Loucy (cell line): ENCODE measurements around the gene SLC36A1.

ENCODE experiments used
- CTCF ChIP-seq: fragments of 200-600 bp; sonication (generic); conservative IDR thresholded peaks from 2 replicates; pipeline ENCODE4 v1.5.1; 2014; ENCODE audit warnings: mild to moderate bottlenecking, antibody characterized with exemption, low read length
- EZH2phosphoT487 ChIP-seq: fragments of 200-600 bp; IDR thresholded peaks from 2 replicates; pipeline ENCODE4 v1.6.1; 2018; ENCODE audit warnings: antibody characterized with exemption, mild to moderate bottlenecking, moderate library complexity, borderline replicate concordance

DNA sequence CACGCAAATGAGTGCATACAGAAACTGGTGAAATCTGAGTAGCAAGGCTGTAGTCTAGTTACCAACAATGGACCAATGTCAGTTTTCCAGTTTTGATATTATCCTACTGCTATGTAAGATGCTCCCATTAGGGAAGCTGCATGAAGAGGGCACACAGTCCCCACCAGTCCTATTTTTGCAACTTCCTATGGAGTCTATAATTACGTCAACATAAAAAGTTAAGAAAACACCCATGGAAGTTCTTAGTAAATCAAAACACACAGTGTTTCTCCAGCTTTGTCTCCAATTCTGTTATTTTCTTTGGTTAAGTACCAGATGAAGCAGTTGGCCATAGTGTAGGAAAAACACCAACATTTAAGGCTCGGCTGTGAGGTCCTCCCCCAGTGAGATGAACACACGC lies 85.0 kb downstream of the SLC36A1 start:
- TF ChIP-seq CTCF = no peak
- no peak for TF ChIP-seq EZH2phosphoT487
